ENCODE data around the gene SPINK2. TPM values are rescaled to one million over a fixed set of nuclear protein-coding genes. Genes with fewer than 3 reads are reported as not detected.
A peak's percentile ranks its signal among the peaks of the same experiment; 100 is the strongest.

Gene SPINK2
- 10 to 100 TPM in 3 of 4 donors, 1 to 10 TPM in 1; 1.9 to 24.1 (median 19.1) TPM for total RNA-seq
- 36.1 TPM for polyA plus RNA-seq
- long read RNA-seq, donor 1, partial matches to known transcripts: 0 of 5 reads
- long read RNA-seq, donor 1, other reads (novel, unspliced or antisense): 0 of 5 reads
- long read RNA-seq, donor 2, transcript SPINK2-201 (4 exons, 613 nt): major isoform, 5 of 12 reads
- long read RNA-seq, donor 2, partial matches to known transcripts: 0 of 12 reads
- long read RNA-seq, donor 2, other reads (novel, unspliced or antisense): 0 of 12 reads
- long read RNA-seq, donor 3: 0 reads
- long read RNA-seq, donor 4, partial matches to known transcripts: 0 of 7 reads
- long read RNA-seq, donor 4, other reads (novel, unspliced or antisense): 2 of 7 reads

DNA sequence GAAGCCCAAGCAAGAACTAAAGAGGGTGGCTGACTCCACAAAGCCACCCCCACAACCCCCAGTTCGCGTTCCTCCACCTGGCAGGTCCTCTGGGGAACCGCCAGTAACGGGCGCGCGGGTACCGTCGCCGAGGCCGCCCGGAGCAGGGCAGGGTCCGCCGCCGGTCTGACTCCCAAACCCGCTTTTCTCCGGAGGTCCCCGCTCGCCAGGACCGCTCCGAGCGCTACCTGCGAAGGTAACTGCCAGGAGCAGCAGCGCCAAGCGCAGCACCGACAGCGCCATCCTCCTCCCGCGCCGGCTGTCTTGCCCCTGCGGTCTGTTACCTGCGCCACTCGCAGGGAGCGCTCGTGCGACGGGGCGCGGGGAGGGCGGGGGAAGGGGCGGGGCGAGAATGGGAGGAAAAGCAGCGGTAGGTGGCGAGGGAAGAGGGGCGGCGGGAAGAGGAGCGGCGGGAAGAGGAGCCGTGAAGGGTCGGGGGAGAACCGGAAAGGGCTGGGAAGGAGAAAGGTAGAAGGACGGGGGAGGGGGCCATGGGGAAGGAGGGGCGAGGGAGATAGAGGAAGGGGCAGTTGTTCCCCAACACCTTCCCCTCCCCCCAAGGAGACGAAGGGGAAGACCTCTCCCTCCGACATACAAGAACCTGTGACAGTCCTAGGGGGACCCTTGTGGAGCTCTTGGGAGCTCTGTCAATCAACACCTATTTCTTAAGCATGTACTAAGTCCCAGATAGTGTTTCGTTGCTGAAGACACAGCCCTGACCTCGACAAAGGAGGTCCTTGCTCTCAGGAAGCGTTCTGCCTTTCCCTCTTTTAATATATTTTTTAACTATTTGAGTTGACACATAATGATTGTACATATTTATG, at the start of gene SPINK2:
SPINK2 (minus strand) TSS at position 321 of the 863 bp plus-strand sequence; CDS start at position 282, 39 bp downstream.
- no peak within 1 kb of the TSS for H3K27ac ChIP-seq (ENCODE audit: low read length)
- H3K4me3 ChIP-seq (ENCODE audit: low read length): peak within 1 kb of the TSS; percentile 46
- H3K27me3 ChIP-seq (ENCODE audit: control insufficient read depth, insufficient read depth): no peaks in the 10 kb centered on the region
- intact Hi-C loops (cut with DNase I): no loop called here
- H3K9me3 ChIP-seq (ENCODE audit: control insufficient read depth, low read length): no peaks in the 10 kb centered on the region
- 3% methylated on average over 58 of the region's 58 CpGs for WGBS
- peak; percentile 20 to 65 (median 57) for DNase-seq
- ATAC-seq: peak; percentile 66 to 74
- no peaks in the 10 kb centered on the region for H3K4me1 ChIP-seq (ENCODE audit: control insufficient read depth, insufficient read depth, low read length)

- H3K9me3 ChIP-seq (ENCODE audit: control insufficient read depth, low read length): no peaks in the 10 kb centered on the region
- H3K4me1 ChIP-seq (ENCODE audit: control insufficient read depth, insufficient read depth, low read length): no peaks in the 10 kb centered on the region
- ATAC-seq: no peak
- H3K27me3 ChIP-seq (ENCODE audit: control insufficient read depth, insufficient read depth): no peaks in the 10 kb centered on the region
- intact Hi-C loops (cut with DNase I): no loop called here
- WGBS: 30% methylated on average over 4 of the region's 4 CpGs
- H3K4me3 ChIP-seq (ENCODE audit: low read length): no peak overlapping the region
- DNase-seq: no peak
- no peak overlapping the region for H3K27ac ChIP-seq (ENCODE audit: low read length)
Measured at GRCh38 chr4:56870946-56871345, 49.4 kb upstream of the SPINK2 start.

GRCh38 chr4:56863441-56864139, 42.1 kb upstream of the SPINK2 start:
- no peak for DNase-seq
- intact Hi-C loops (cut with DNase I): no loop called here
- WGBS: 88% methylated on average over 7 of the region's 7 CpGs
- ATAC-seq: no peak
- no peaks in the 10 kb centered on the region for H3K9me3 ChIP-seq (ENCODE audit: control insufficient read depth, low read length)
- no peak overlapping the region for H3K27ac ChIP-seq (ENCODE audit: low read length)
- H3K4me3 ChIP-seq (ENCODE audit: low read length): no peak overlapping the region
- H3K4me1 ChIP-seq (ENCODE audit: control insufficient read depth, insufficient read depth, low read length): no peaks in the 10 kb centered on the region
- H3K27me3 ChIP-seq (ENCODE audit: control insufficient read depth, insufficient read depth): no peaks in the 10 kb centered on the region

GRCh38 chr4:56861360-56861759, 39.9 kb upstream of the SPINK2 start:
- 27% methylated on average over 1 of the region's 1 CpG for WGBS
- no peak overlapping the region for H3K27ac ChIP-seq (ENCODE audit: low read length)
- no peak for ATAC-seq
- no peaks in the 10 kb centered on the region for H3K9me3 ChIP-seq (ENCODE audit: control insufficient read depth, low read length)
- intact Hi-C loops (cut with DNase I): no loop called here
- no peaks in the 10 kb centered on the region for H3K4me1 ChIP-seq (ENCODE audit: control insufficient read depth, insufficient read depth, low read length)
- no peak overlapping the region for H3K4me3 ChIP-seq (ENCODE audit: low read length)
- H3K27me3 ChIP-seq (ENCODE audit: control insufficient read depth, insufficient read depth): no peaks in the 10 kb centered on the region
- no peak for DNase-seq

GRCh38 chr4:56860781-56861180, 39.3 kb upstream of the SPINK2 start:
- no peaks in the 10 kb centered on the region for H3K9me3 ChIP-seq (ENCODE audit: control insufficient read depth, low read length)
- H3K27ac ChIP-seq (ENCODE audit: low read length): no peak overlapping the region
- H3K27me3 ChIP-seq (ENCODE audit: control insufficient read depth, insufficient read depth): no peaks in the 10 kb centered on the region
- DNase-seq (no peak), ATAC-seq (no peak)
- no peaks in the 10 kb centered on the region for H3K4me1 ChIP-seq (ENCODE audit: control insufficient read depth, insufficient read depth, low read length)
- H3K4me3 ChIP-seq (ENCODE audit: low read length): no peak overlapping the region
- intact Hi-C loops (cut with DNase I): no loop called here
- WGBS: 94% methylated on average over 3 of the region's 3 CpGs

GRCh38 chr4:56859841-56860240, 38.3 kb upstream of the SPINK2 start:
- Histone ChIP-seq H3K9me3 (ENCODE audit: control insufficient read depth, low read length) (no peaks in the 10 kb centered on the region), H3K27me3 (ENCODE audit: control insufficient read depth, insufficient read depth) (no peaks in the 10 kb centered on the region), H3K4me3 (ENCODE audit: low read length) (no peak overlapping the region), H3K4me1 (ENCODE audit: control insufficient read depth, insufficient read depth, low read length) (no peaks in the 10 kb centered on the region), H3K27ac (ENCODE audit: low read length) (no peak overlapping the region)
- WGBS: 95% methylated on average over 5 of the region's 5 CpGs
- DNase-seq: no peak
- ATAC-seq: no peak
- intact Hi-C loops (cut with DNase I): no loop called here

- no peak overlapping the region for H3K4me3 ChIP-seq (ENCODE audit: low read length)
- no peak overlapping the region for H3K27ac ChIP-seq (ENCODE audit: low read length)
- WGBS: 63% methylated on average over 2 of the region's 2 CpGs
- H3K4me1 ChIP-seq (ENCODE audit: control insufficient read depth, insufficient read depth, low read length): no peaks in the 10 kb centered on the region
- H3K27me3 ChIP-seq (ENCODE audit: control insufficient read depth, insufficient read depth): no peaks in the 10 kb centered on the region
- DNase-seq (no peak), ATAC-seq (peak; percentile 16 to 68)
- intact Hi-C loops (cut with DNase I): no loop called here
- H3K9me3 ChIP-seq (ENCODE audit: control insufficient read depth, low read length): no peaks in the 10 kb centered on the region
Measured at GRCh38 chr4:56857601-56858309, 36.3 kb upstream of the SPINK2 start.

GRCh38 chr4:56856656-56857055, 35.2 kb upstream of the SPINK2 start:
- DNase-seq (no peak), ATAC-seq (peak in 1 of 2 donors; percentile 11)
- 40% methylated on average over 5 of the region's 5 CpGs for WGBS
- intact Hi-C loops (cut with DNase I): no loop called here
- Histone ChIP-seq H3K9me3 (ENCODE audit: control insufficient read depth, low read length) (no peaks in the 10 kb centered on the region), H3K27ac (ENCODE audit: low read length) (no peak overlapping the region), H3K27me3 (ENCODE audit: control insufficient read depth, insufficient read depth) (no peaks in the 10 kb centered on the region), H3K4me3 (ENCODE audit: low read length) (no peak overlapping the region), H3K4me1 (ENCODE audit: control insufficient read depth, insufficient read depth, low read length) (no peaks in the 10 kb centered on the region)

- Histone ChIP-seq H3K27ac (ENCODE audit: low read length) (no peak overlapping the region), H3K4me3 (ENCODE audit: low read length) (no peak overlapping the region), H3K9me3 (ENCODE audit: control insufficient read depth, low read length) (no peaks in the 10 kb centered on the region), H3K27me3 (ENCODE audit: control insufficient read depth, insufficient read depth) (no peaks in the 10 kb centered on the region), H3K4me1 (ENCODE audit: control insufficient read depth, insufficient read depth, low read length) (no peaks in the 10 kb centered on the region)
- intact Hi-C loops (cut with DNase I): no loop called here
- DNase-seq (no peak), ATAC-seq (no peak)
- 0% methylated on average over 1 of the region's 1 CpG for WGBS
Measured at GRCh38 chr4:56850910-56851309, 29.4 kb upstream of the SPINK2 start.

DNA sequence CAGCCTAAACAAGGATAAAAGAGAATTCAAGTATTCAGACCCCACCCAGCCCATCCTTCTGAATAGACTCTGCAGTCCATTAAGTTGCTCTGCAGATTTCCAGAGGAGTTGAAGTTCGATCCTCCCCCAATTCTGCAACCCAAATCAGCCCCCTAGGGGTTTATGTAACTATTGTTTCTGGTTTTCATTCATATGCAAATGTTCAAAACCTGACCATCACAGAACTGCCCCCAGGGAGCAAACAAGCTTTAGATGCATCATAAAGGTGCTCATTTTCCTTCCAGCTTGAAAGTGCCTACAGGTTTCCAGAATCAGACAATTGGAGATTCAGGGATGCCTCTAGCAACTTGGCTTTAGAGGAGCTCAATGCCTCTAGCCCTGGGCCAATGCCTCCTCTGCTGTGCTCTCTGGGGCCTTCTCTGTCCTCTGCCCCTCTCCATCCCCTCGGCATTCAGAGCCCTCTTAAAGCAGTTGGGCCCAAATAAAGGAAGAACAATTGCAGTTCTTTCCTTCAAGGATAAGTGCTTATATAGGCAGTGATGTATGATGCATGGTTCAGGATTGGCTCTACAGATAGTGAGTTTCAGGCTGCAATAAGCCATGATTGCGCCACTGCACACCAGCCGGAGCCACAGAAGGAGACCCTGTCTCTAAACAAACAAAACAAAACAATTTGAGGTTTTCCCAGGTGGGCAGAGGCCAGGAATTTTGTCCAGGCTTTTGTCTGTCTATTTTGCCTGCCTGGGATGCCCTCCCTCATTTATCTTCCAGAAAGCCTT, 23.5 kb upstream of the SPINK2 start:
- no peaks in the 10 kb centered on the region for H3K27me3 ChIP-seq (ENCODE audit: control insufficient read depth, insufficient read depth)
- no peaks in the 10 kb centered on the region for H3K9me3 ChIP-seq (ENCODE audit: control insufficient read depth, low read length)
- H3K4me1 ChIP-seq (ENCODE audit: control insufficient read depth, insufficient read depth, low read length): no peaks in the 10 kb centered on the region
- DNase-seq: no peak
- 79% methylated on average over 4 of the region's 4 CpGs for WGBS
- H3K4me3 ChIP-seq (ENCODE audit: low read length): no peak overlapping the region
- no peak overlapping the region for H3K27ac ChIP-seq (ENCODE audit: low read length)
- intact Hi-C loops (cut with DNase I): no loop called here
- no peak for ATAC-seq
